CD4-positive, alpha-beta T cell treated with Interleukin-12 subunit alpha and Interleukin-12 subunit beta, for 1 hour (primary cell): ENCODE results near the gene RASA1.
"Not testable (repeated sequence)": the region's sequence is repeated elsewhere in the genome, so short reads cannot be mapped to it uniquely, and the experiment has no call there.

Experiments used
- DNase-seq: peaks from one replicate; pipeline ENCODE4 v3.0.0-alpha.2; 2020

Gene RASA1

GRCh38 chr5:87267574-87268125 is at the start of gene RASA1:
Gene RASA1 (plus strand): TSS chr5:87267883. CDS start chr5:87268452, 569 bp downstream.
- peak; percentile 83 for DNase-seq

GRCh38 chr5:87229780-87230179 is 37.9 kb upstream of the RASA1 start:
- no peak for DNase-seq

GRCh38 chr5:87231037-87231808 is 36.5 kb upstream of the RASA1 start:
- DNase-seq = peak; percentile 27

- DNase-seq = no peak
Observed at GRCh38 chr5:87233143-87233542, 34.5 kb upstream of the RASA1 start.

- no peak for DNase-seq
Observed at GRCh38 chr5:87241555-87241954, 26.1 kb upstream of the RASA1 start.

GRCh38 chr5:87242242-87242641 is 25.4 kb upstream of the RASA1 start:
- DNase-seq = no peak

GRCh38 chr5:87243161-87243844 is 24.4 kb upstream of the RASA1 start:
- no peak for DNase-seq

- DNase-seq = no peak
Observed at GRCh38 chr5:87245451-87245850, 22.2 kb upstream of the RASA1 start.

- no peak for DNase-seq
Observed at GRCh38 chr5:87246061-87246460, 21.6 kb upstream of the RASA1 start.

- no peak for DNase-seq
Observed at GRCh38 chr5:87252283-87252605, 15.4 kb upstream of the RASA1 start.

GRCh38 chr5:87254035-87254434 is 13.6 kb upstream of the RASA1 start:
- no peak for DNase-seq

GRCh38 chr5:87258507-87258906 is 9.2 kb upstream of the RASA1 start:
- no peak for DNase-seq

- no peak for DNase-seq
Observed at GRCh38 chr5:87260604-87261192, 7.0 kb upstream of the RASA1 start.

- no peak for DNase-seq
Observed at GRCh38 chr5:87263498-87263897, 4.2 kb upstream of the RASA1 start.

- no peak for DNase-seq
Observed at GRCh38 chr5:87266914-87267573, 639 bp upstream of the RASA1 start.

GRCh38 chr5:87268126-87268969 is 665 bp downstream of the RASA1 start:
- DNase-seq = peak; percentile 75

GRCh38 chr5:87268970-87269377 is 1.3 kb downstream of the RASA1 start:
- no peak for DNase-seq

- not testable (repeated sequence) for DNase-seq
Observed at GRCh38 chr5:87270888-87271287, 3.2 kb downstream of the RASA1 start.

- no peak for DNase-seq
Observed at GRCh38 chr5:87276655-87277054, 9.0 kb downstream of the RASA1 start.

- no peak for DNase-seq
Observed at GRCh38 chr5:87277279-87277835, 9.7 kb downstream of the RASA1 start.

- DNase-seq = no peak
Observed at GRCh38 chr5:87278590-87279100, 11.0 kb downstream of the RASA1 start.

- peak; percentile 46 for DNase-seq
Observed at GRCh38 chr5:87282269-87282668, 14.6 kb downstream of the RASA1 start.
